ENCODE measurements around the gene SLC37A1. TPM values are rescaled to one million over a fixed set of nuclear protein-coding genes. Genes with fewer than 3 reads are reported as not detected.

SLC37A1 gene
- total RNA-seq, 1 experiment from 2014 or later, result 15.0 TPM

- ATAC-seq (no peak), DNase-seq (ENCODE audit: low read depth, low spot score) (no peak)
- Histone ChIP-seq H4K20me1 (ENCODE audit: insufficient read depth) (no peaks in the 10 kb centered on the region), H3K9me2 (ENCODE audit: insufficient read depth) (no peaks in the 10 kb centered on the region), H3K27ac (ENCODE audit: low read depth, low read length) (no peak overlapping the region), H3K4me2 (ENCODE audit: low read length) (no peak overlapping the region), H3K9me3 (ENCODE audit: control insufficient read depth in 1 of 2, insufficient read depth in 1 of 2, low read depth in 1 of 2, low read length in 2 of 2) (no peaks in the 10 kb centered on the region), H2AFZ (ENCODE audit: low read depth, low read length, poor library complexity, severe bottlenecking) (no peak overlapping the region), H3K36me3 (ENCODE audit: control insufficient read depth in 1 of 2, insufficient read depth in 2 of 2, low read length in 2 of 2) (peaks cover 0 to 5% of the 10 kb centered on the region in 2 experiments; a peak in 2 of 4 replicates), H3K4me3 (replicated peaks in 1 of 2; ENCODE audit: low read depth in 1 of 2, low read length in 2 of 2) (no peak overlapping the region), H3K4me1 (ENCODE audit: control insufficient read depth in 1 of 2, insufficient read depth in 2 of 2, low read length in 2 of 2) (peaks cover 0 to 1% of the 10 kb centered on the region in 2 experiments; a peak in 2 of 4 replicates), H3K79me2 (ENCODE audit: insufficient read depth, low read length) (no peaks in the 10 kb centered on the region), H3K27me3 (ENCODE audit: insufficient read depth, low read length) (no peaks in the 10 kb centered on the region), H3K9ac (ENCODE audit: low read length) (no peak overlapping the region)
- intact Hi-C loops (cut with micrococcal nuclease), result no loop called here
- ChIA-PET RAD21 (ENCODE audit: low non-redundant PET in 1 of 2, low total read pairs in 2 of 2, uncharacterized antibody in 2 of 2, unreplicated experiment in 2 of 2) (no interaction called here), POLR2A (no interaction called here), CTCF (no interaction called here)
- TF ChIP-seq REST (IDR thresholded peaks at IDR 0.05; ENCODE audit: low read depth) (no peak), EZH2phosphoT487 (IDR thresholded peaks at IDR 0.05; ENCODE audit: borderline replicate concordance) (no peak), POLR2AphosphoS5 (IDR thresholded peaks at IDR 0.05; ENCODE audit: low read depth, low read length) (no peak), SRF (IDR thresholded peaks at IDR 0.05; ENCODE audit: low read depth) (no peak), JUND (IDR thresholded peaks at IDR 0.05) (no peak)
- BruUV-seq (replicated peaks), result no TSS peak
Observed at GRCh38 chr21:42524341-42525028, 10.8 kb downstream of the SLC37A1 start.

Measured in HCT116 (cell line).